ENCODE measurements around the gene CFAP299. TPM values are rescaled to one million over a fixed set of nuclear protein-coding genes. Genes with fewer than 3 reads are reported as not detected.

Gene CFAP299
- total and polyA plus RNA-seq, 4 donors: not detected

- WGBS, 2 donors: 42 to 43% methylated on average over 1 of the region's 1 CpG
- intact Hi-C loops (cut with DNase I): no loop called here
These were observed 172.0 kb downstream of the CFAP299 start for GRCh38 chr4:80507507-80507906.

GRCh38 chr4:80515496-80515895 lies 180.0 kb downstream of the CFAP299 start:
- 77 to 78% methylated on average over 1 of the region's 1 CpG for WGBS, 2 donors
- Histone ChIP-seq H3K9me3 (ENCODE audit: control insufficient read depth, low read length) (no peaks in the 10 kb centered on the region), H3K27ac (ENCODE audit: low read depth in 1 of 2, low read length in 2 of 2) (no peak overlapping the region), H3K4me1 (ENCODE audit: control insufficient read depth in 1 of 2, insufficient read depth in 2 of 2, low read length in 2 of 2) (no peaks in the 10 kb centered on the region), H3K27me3 (ENCODE audit: control insufficient read depth in 1 of 2, insufficient read depth in 2 of 2, low read length in 1 of 2) (no peaks in the 10 kb centered on the region), H3K4me3 (ENCODE audit: low read length in 2 of 2) (no peak overlapping the region), H3K36me3 (ENCODE audit: control insufficient read depth in 1 of 2, insufficient read depth in 2 of 2, low read length in 1 of 2) (no peaks in the 10 kb centered on the region)
- no peak for DNase-seq
- ATAC-seq (ENCODE audit: low FRiP score): no peak
- intact Hi-C loops (cut with DNase I): no loop called here

More at GRCh38 chr4:80507507-80507906, 172.0 kb downstream of the CFAP299 start:
- Histone ChIP-seq H3K4me3 (ENCODE audit: low read length in 2 of 2) (no peak overlapping the region), H3K27me3 (ENCODE audit: control insufficient read depth in 1 of 2, insufficient read depth in 2 of 2, low read length in 1 of 2) (no peaks in the 10 kb centered on the region), H3K4me1 (ENCODE audit: control insufficient read depth in 1 of 2, insufficient read depth in 2 of 2, low read length in 2 of 2) (no peaks in the 10 kb centered on the region), H3K9me3 (ENCODE audit: control insufficient read depth, low read length) (no peaks in the 10 kb centered on the region), H3K36me3 (ENCODE audit: control insufficient read depth in 1 of 2, insufficient read depth in 2 of 2, low read length in 1 of 2) (no peaks in the 10 kb centered on the region), H3K27ac (ENCODE audit: low read depth in 1 of 2, low read length in 2 of 2) (no peak overlapping the region)
- DNase-seq (no peak), ATAC-seq (ENCODE audit: low FRiP score) (no peak)

- intact Hi-C loops (cut with DNase I): no loop called here
- Histone ChIP-seq H3K4me1 (ENCODE audit: control insufficient read depth in 1 of 2, insufficient read depth in 2 of 2, low read length in 2 of 2) (no peaks in the 10 kb centered on the region), H3K27ac (ENCODE audit: low read depth in 1 of 2, low read length in 2 of 2) (no peak overlapping the region), H3K36me3 (ENCODE audit: control insufficient read depth in 1 of 2, insufficient read depth in 2 of 2, low read length in 1 of 2) (no peaks in the 10 kb centered on the region), H3K9me3 (ENCODE audit: control insufficient read depth, low read length) (no peaks in the 10 kb centered on the region), H3K27me3 (ENCODE audit: control insufficient read depth in 1 of 2, insufficient read depth in 2 of 2, low read length in 1 of 2) (no peaks in the 10 kb centered on the region), H3K4me3 (ENCODE audit: low read length in 2 of 2) (no peak overlapping the region)
- DNase-seq (no peak), ATAC-seq (ENCODE audit: low FRiP score) (no peak)
- 91 to 94% methylated on average over 1 of the region's 1 CpG for WGBS, 2 donors
These were observed 185.9 kb downstream of the CFAP299 start for GRCh38 chr4:80521438-80521837.

- intact Hi-C loops (cut with DNase I): no loop called here
- WGBS, 2 donors: 83 to 86% methylated on average over 2 of the region's 2 CpGs
- H3K36me3 ChIP-seq (ENCODE audit: control insufficient read depth in 1 of 2, insufficient read depth in 2 of 2, low read length in 1 of 2): no peaks in the 10 kb centered on the region
- DNase-seq (no peak), ATAC-seq (ENCODE audit: low FRiP score) (no peak)
- no peaks in the 10 kb centered on the region for H3K4me1 ChIP-seq (ENCODE audit: control insufficient read depth in 1 of 2, insufficient read depth in 2 of 2, low read length in 2 of 2)
- H3K4me3 ChIP-seq (ENCODE audit: low read length in 2 of 2): no peak overlapping the region
- H3K27ac ChIP-seq (ENCODE audit: low read depth in 1 of 2, low read length in 2 of 2): no peak overlapping the region
- no peaks in the 10 kb centered on the region for H3K9me3 ChIP-seq (ENCODE audit: control insufficient read depth, low read length)
- H3K27me3 ChIP-seq (ENCODE audit: control insufficient read depth in 1 of 2, insufficient read depth in 2 of 2, low read length in 1 of 2): no peaks in the 10 kb centered on the region
These were observed 191.2 kb downstream of the CFAP299 start for GRCh38 chr4:80526697-80527096.

GRCh38 chr4:80529026-80529425 lies 193.5 kb downstream of the CFAP299 start:
- intact Hi-C loops (cut with DNase I): no loop called here
- no peak for ATAC-seq (ENCODE audit: low FRiP score)

GRCh38 chr4:80532674-80533333 lies 197.3 kb downstream of the CFAP299 start:
- WGBS, 2 donors: 34 to 36% methylated on average over 2 of the region's 2 CpGs
- Histone ChIP-seq H3K27ac (ENCODE audit: low read depth in 1 of 2, low read length in 2 of 2) (no peak overlapping the region), H3K27me3 (ENCODE audit: control insufficient read depth in 1 of 2, insufficient read depth in 2 of 2, low read length in 1 of 2) (no peaks in the 10 kb centered on the region), H3K4me3 (ENCODE audit: low read length in 2 of 2) (no peak overlapping the region), H3K36me3 (ENCODE audit: control insufficient read depth in 1 of 2, insufficient read depth in 2 of 2, low read length in 1 of 2) (no peaks in the 10 kb centered on the region), H3K4me1 (ENCODE audit: control insufficient read depth in 1 of 2, insufficient read depth in 2 of 2, low read length in 2 of 2) (no peaks in the 10 kb centered on the region), H3K9me3 (ENCODE audit: control insufficient read depth, low read length) (no peaks in the 10 kb centered on the region)
- no peak for ATAC-seq (ENCODE audit: low FRiP score)
- no peak for DNase-seq
- intact Hi-C loops (cut with DNase I): no loop called here

More at GRCh38 chr4:80529026-80529425, 193.5 kb downstream of the CFAP299 start:
- H3K4me3 ChIP-seq (ENCODE audit: low read length in 2 of 2): no peak overlapping the region
- H3K9me3 ChIP-seq (ENCODE audit: control insufficient read depth, low read length): no peaks in the 10 kb centered on the region
- H3K4me1 ChIP-seq (ENCODE audit: control insufficient read depth in 1 of 2, insufficient read depth in 2 of 2, low read length in 2 of 2): no peaks in the 10 kb centered on the region
- DNase-seq: no peak
- no peaks in the 10 kb centered on the region for H3K27me3 ChIP-seq (ENCODE audit: control insufficient read depth in 1 of 2, insufficient read depth in 2 of 2, low read length in 1 of 2)
- no peak overlapping the region for H3K27ac ChIP-seq (ENCODE audit: low read depth in 1 of 2, low read length in 2 of 2)
- H3K36me3 ChIP-seq (ENCODE audit: control insufficient read depth in 1 of 2, insufficient read depth in 2 of 2, low read length in 1 of 2): no peaks in the 10 kb centered on the region

GRCh38 chr4:80535551-80535950 lies 200.0 kb downstream of the CFAP299 start:
- H3K27ac ChIP-seq (ENCODE audit: low read depth in 1 of 2, low read length in 2 of 2): no peak overlapping the region
- H3K9me3 ChIP-seq (ENCODE audit: control insufficient read depth, low read length): no peaks in the 10 kb centered on the region
- ATAC-seq (ENCODE audit: low FRiP score) (no peak), DNase-seq (no peak)
- H3K4me1 ChIP-seq (ENCODE audit: control insufficient read depth in 1 of 2, insufficient read depth in 2 of 2, low read length in 2 of 2): no peaks in the 10 kb centered on the region
- H3K36me3 ChIP-seq (ENCODE audit: control insufficient read depth in 1 of 2, insufficient read depth in 2 of 2, low read length in 1 of 2): no peaks in the 10 kb centered on the region
- intact Hi-C loops (cut with DNase I): no loop called here
- no peak overlapping the region for H3K4me3 ChIP-seq (ENCODE audit: low read length in 2 of 2)
- H3K27me3 ChIP-seq (ENCODE audit: control insufficient read depth in 1 of 2, insufficient read depth in 2 of 2, low read length in 1 of 2): no peaks in the 10 kb centered on the region
- 28 to 43% methylated on average over 1 of the region's 1 CpG for WGBS, 2 donors

- 88 to 90% methylated on average over 4 of the region's 4 CpGs for WGBS, 2 donors
- Histone ChIP-seq H3K9me3 (ENCODE audit: control insufficient read depth, low read length) (no peaks in the 10 kb centered on the region), H3K27me3 (ENCODE audit: control insufficient read depth in 1 of 2, insufficient read depth in 2 of 2, low read length in 1 of 2) (no peaks in the 10 kb centered on the region), H3K36me3 (ENCODE audit: control insufficient read depth in 1 of 2, insufficient read depth in 2 of 2, low read length in 1 of 2) (no peaks in the 10 kb centered on the region), H3K4me1 (ENCODE audit: control insufficient read depth in 1 of 2, insufficient read depth in 2 of 2, low read length in 2 of 2) (no peaks in the 10 kb centered on the region), H3K4me3 (ENCODE audit: low read length in 2 of 2) (no peak overlapping the region), H3K27ac (ENCODE audit: low read depth in 1 of 2, low read length in 2 of 2) (no peak overlapping the region)
- DNase-seq: no peak
- intact Hi-C loops (cut with DNase I): no loop called here
- ATAC-seq (ENCODE audit: low FRiP score): no peak
These were observed 202.9 kb downstream of the CFAP299 start for GRCh38 chr4:80538276-80538926.

GRCh38 chr4:80539190-80539589 lies 203.7 kb downstream of the CFAP299 start:
- H3K27me3 ChIP-seq (ENCODE audit: control insufficient read depth in 1 of 2, insufficient read depth in 2 of 2, low read length in 1 of 2): no peaks in the 10 kb centered on the region
- no peaks in the 10 kb centered on the region for H3K9me3 ChIP-seq (ENCODE audit: control insufficient read depth, low read length)
- H3K36me3 ChIP-seq (ENCODE audit: control insufficient read depth in 1 of 2, insufficient read depth in 2 of 2, low read length in 1 of 2): no peaks in the 10 kb centered on the region
- ATAC-seq (ENCODE audit: low FRiP score) (no peak), DNase-seq (no peak)
- no peak overlapping the region for H3K4me3 ChIP-seq (ENCODE audit: low read length in 2 of 2)
- intact Hi-C loops (cut with DNase I): no loop called here
- H3K4me1 ChIP-seq (ENCODE audit: control insufficient read depth in 1 of 2, insufficient read depth in 2 of 2, low read length in 2 of 2): no peaks in the 10 kb centered on the region
- H3K27ac ChIP-seq (ENCODE audit: low read depth in 1 of 2, low read length in 2 of 2): no peak overlapping the region
- WGBS, 2 donors: 52 to 53% methylated on average over 3 of the region's 3 CpGs

All from aorta (tissue), 5 donors.